ENCODE measurements around the gene CTRB1.

DNA sequence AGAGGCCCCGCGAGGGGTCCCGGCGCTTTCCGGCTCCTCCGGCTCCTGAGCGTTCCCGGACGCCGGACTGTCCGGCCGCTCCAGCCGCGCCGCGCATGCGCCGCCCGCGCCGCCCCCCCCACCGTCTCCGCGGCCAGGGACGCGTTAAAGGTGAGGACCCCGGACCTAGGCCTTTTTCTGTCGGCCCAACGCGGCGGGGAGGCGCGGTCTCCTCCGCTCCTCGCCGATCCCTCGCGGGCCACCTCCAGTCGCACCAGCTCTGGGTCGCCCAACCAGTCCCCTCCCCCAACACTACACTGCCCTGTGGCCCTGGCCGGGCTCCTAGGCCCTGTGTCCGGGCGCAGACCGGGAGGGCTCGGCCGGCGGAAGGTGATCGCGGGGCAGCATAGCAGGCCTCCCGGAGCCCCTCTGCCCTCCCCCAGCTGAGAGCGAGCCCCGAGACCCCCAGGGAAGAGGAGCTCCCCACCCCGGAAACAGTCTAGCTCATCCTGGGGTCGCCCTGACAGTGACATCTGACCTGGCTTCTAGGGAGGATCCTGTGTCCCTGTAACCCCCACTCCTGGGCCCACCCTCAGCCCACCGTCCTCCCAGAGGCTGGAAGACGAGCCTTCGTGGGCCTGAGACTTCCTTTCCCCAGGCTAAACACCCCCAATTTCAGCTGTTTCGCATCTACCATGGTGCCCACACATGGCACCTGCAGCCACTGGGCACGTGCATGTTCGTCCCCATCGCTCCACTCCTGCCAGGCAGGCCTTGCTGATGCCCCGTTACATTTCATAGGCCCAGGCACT, 47.3 kb downstream of the CTRB1 start:
- TF ChIP-seq CTCF (IDR thresholded peaks at IDR 0.05) (no peak), POLR2A (IDR thresholded peaks at IDR 0.05) (peak in 1 of 2 donors; percentile 52)

Data from Peyer's patch (tissue), 4 donors.